Endometrium (tissue), 2 donors: Measurements from ENCODE around the gene GGT7.
A peak's percentile ranks its signal among the peaks of the same experiment; 100 is the strongest.
"Not testable (repeated sequence)": the region's sequence is repeated elsewhere in the genome, so short reads cannot be mapped to it uniquely, and the experiment has no call there.

Experiments used
- FAIRE-seq: peaks from 2 replicates; lab custom pipeline; 2012; peaks lifted over from hg19 to GRCh38; lab: Jason Lieb, UNC
- donor health status: control.
- donor health status: control.

Gene GGT7

DNA sequence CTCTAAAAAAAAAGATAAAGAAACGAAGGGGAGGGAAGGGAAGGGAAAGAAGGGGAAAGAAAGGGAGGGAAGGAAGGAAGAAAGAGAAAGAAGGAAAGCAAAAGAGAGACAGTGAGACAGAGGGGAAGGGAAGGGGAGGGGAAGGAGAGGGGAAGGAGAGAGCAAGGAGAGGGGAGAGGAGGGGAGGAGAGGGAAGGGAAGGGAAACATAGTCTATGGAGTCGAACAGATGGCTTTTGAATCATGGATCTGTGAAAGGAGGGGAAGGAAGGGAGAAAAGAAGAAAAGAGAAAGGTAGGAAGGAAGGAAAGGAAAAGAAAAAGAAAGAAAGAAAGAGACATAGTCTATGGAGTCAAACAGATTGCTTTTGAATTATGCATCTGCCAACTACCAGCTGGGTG, 30.5 kb downstream of the GGT7 start:
- no peak for FAIRE-seq

DNA sequence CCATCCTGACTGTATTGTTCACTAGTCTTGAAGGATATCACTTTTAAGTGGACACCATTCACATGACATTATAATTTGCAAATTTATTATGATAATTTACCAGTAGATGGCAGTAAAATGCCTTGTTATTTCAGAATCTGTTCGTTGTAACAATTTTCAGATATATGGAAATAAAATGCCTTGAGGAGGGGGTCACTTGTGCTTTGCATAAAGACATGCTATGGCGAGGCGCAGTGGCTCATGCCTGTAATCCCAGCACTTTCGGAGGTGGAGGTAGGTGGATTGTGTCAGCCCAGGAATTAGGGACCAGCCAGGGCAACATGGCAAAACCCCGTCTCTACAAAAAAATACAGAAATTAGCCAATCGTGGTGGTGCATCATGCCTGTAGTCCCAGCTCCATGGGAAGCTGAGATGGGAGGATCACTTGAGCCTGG, 38.2 kb downstream of the GGT7 start:
- FAIRE-seq: peak; percentile 65

- FAIRE-seq: no peak
These were observed 40.7 kb downstream of the GGT7 start for GRCh38 chr20:34831936-34832335.

GRCh38 chr20:34829191-34829590, 43.5 kb downstream of the GGT7 start:
- no peak for FAIRE-seq

- FAIRE-seq: no peak
These were observed 46.9 kb downstream of the GGT7 start, which contains the start of gene NCOA6 for GRCh38 chr20:34825530-34826362. Gene NCOA6, minus strand, starts transcription at chr20:34825651. Its CDS starts 43,296 bp downstream, at chr20:34782355.

DNA sequence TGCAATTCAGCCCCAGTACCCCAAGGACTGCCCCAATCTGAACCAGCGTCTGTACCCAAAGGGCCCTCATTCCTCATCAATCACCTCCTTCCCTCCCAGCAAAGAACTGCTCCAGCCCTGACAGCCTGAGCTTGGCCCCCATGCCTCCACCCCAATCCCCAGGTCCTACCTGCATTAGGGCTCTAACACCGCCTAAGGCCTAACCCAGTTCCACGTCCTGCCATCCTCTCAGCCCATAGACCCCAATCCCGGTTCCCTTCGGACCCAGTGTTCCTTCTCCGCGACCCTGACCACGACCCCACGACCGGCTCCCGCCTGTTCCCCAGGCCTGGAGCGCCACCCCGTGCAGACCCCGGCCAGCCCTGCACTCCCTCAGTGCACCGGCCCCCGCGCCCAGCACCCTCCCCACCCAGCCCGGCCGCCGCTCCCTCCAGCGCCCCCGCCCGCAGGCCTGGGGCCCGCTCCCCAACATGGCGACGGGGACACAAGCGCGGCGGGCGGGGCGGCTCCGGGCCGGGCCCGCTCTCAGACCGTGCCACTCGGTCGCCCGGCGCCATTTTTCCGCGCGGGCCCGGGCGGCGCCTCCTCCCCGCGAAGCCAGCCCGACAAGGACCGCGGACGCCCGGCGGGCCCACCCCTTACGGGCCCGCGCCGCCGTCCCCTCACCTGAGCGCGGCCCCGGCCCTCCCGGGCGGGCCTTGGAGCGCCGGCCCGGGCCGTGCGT, 47.7 kb downstream of the GGT7 start:
- no peak for FAIRE-seq

GRCh38 chr20:34824452-34824805, 48.2 kb downstream of the GGT7 start:
- no peak for FAIRE-seq

- no peak for FAIRE-seq
These were observed 48.6 kb downstream of the GGT7 start for GRCh38 chr20:34824026-34824425.

- FAIRE-seq: no peak
These were observed 51.7 kb downstream of the GGT7 start for GRCh38 chr20:34820805-34821578.

DNA sequence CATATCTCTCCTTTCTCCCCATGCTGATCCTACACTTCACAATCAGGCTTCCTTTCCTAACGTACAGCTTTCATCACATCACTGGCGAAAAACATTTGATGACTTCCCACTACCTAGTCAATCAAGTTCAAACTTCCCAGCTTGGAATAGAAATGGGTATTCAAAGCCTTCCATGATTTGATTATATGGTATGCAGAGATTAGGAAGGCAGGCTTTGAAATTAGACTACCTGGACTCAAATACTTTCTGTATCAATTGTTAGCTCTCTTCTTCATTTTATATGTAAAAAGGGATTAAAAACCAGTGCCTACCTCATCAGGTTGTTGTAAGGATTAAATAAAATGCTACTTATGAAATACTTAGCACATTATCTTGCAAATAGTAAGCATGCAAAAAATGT, 54.9 kb downstream of the GGT7 start:
- FAIRE-seq: no peak

- FAIRE-seq: no peak
These were observed 55.6 kb downstream of the GGT7 start for GRCh38 chr20:34817072-34817471.

DNA sequence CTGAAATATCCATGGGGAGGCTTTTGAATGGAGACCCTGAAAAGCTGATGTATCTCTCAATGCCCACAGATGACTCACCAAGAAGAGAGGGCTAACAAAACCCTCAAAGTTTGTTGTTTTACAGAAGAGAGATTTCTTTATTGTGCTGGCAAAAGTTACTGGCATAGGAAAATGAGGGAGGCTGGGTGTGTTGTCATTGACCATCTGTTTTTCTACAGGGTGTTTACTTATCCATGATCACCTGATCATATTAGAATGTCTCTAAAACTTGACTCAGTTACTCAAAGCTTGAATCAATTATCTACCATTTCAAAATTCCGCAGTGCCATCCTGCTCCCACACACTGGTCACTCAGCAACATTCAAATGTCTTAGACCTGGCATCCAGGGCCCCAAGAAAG, 57.0 kb downstream of the GGT7 start:
- FAIRE-seq: no peak

- no peak for FAIRE-seq
These were observed 64.1 kb downstream of the GGT7 start for GRCh38 chr20:34808583-34808982.

DNA sequence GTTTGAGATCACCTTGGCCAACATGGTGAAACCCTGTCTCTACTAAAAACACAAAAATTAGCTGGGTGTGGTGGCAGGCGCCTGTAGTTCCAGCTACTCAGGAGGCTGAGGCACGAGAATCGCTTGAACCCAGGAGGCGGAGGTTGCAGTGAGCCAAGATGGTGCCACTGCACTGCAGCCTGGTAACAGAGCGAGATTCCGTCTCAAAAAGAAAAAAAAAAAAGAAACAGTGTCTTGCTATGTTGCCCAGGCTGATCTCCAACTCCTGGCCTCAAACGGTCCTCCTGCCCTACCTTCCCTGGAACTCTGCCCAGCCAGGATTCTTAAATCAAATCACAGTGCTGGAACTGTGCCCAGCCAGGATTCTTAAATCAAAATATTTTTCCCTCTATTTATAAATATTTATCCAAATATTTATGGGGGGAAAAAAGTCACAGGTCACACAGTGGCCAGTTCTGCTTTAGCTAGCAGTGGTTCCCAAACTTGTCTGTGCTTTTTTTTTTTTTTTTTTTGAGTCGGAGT, 64.7 kb downstream of the GGT7 start:
- not testable (repeated sequence) for FAIRE-seq

GRCh38 chr20:34806255-34806654, 66.4 kb downstream of the GGT7 start:
- no peak for FAIRE-seq

GRCh38 chr20:34798871-34799270, 73.8 kb downstream of the GGT7 start:
- no peak for FAIRE-seq

- FAIRE-seq: no peak
These were observed 74.3 kb downstream of the GGT7 start for GRCh38 chr20:34798328-34798727.

DNA sequence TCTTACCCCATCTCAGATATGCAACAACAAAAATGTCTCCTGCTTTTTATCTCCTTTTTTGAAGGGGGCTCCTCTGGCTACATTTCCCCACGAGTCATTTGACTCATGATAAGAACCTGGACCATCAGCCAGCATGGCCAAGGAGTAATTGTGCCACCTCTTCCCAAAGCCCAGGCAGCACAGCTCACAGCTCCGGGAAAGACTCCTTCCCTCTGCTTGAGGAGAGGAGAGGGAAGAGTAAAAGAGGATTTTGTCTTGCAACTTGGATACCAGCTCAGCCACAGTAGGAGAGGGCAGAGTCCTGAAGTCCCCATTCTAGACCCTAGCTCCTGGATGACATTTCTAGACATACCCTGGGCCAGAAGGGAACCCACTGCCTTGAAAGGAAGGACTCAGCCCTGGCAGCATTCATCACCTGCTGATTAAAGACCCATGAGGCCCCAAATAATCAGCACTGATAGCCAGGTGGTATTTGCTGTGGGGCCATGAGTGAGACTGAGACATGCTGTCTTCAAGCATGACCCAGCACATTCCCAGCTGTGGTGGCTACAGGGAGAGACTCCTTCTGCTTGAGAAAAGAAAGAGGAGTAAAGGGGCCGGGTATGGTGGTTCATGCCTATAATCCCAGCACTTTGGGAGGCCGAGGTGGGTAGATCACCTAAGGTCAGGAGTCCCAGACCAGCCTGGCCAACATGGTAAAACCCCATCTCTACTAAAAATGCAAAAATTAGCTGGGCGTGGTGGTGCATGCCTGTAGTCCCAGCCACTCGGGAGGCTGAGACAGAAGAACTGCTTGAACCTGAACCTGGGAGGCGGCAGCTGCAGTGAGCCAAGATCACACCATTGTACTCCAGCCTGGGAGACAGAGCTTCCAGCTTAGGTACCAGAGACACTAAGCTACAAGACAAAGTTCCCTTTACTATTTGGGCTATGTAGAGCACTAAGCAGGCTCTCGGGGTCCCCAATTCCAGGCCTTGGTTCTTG, 75.4 kb downstream of the GGT7 start:
- FAIRE-seq: no peak
